Measurements from ENCODE around the gene B3GALNT1.

- TF ChIP-seq CTCF (IDR thresholded peaks at IDR 0.05; ENCODE audit: low read depth, low read length) (no peak), EZH2phosphoT487 (IDR thresholded peaks at IDR 0.05; ENCODE audit: low read depth) (no peak)
Observed at GRCh38 chr3:161104561-161105551, at the start of gene B3GALNT1.
